ENCODE data around the gene POLR1C. TPM values are rescaled to one million over a fixed set of nuclear protein-coding genes. Genes with fewer than 3 reads are reported as not detected.

POLR1C gene
- total RNA-seq, 1 experiment from 2014 or later: 84.6 TPM

DNA sequence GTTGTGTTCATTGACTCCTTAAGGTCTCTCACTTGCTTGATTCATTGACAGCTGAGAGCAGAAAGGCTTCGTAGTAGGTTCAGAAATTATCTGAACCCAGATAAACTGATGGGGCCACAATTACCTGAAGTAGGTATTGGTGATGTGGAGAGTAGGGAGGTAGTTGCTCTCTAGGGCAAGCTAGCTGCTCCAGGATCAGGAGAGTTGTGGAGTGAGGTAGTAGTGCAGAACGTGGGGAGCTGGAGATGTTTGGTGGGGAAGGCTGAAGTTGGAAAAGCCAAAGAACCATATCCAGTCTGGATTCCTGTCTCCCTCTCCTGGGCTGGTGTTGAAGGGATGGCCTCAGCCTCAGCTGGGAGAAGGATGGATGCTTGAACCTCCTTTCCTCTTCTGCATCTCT lies 23.7 kb upstream of the POLR1C start:
- RAD21 ChIA-PET (ENCODE audit: low non-redundant PET in 1 of 2, low total read pairs in 2 of 2, uncharacterized antibody in 2 of 2, unreplicated experiment in 2 of 2): no interaction called here
- intact Hi-C loops (cut with micrococcal nuclease): no loop called here
- POLR2A ChIA-PET: no interaction called here
- no peaks in the 10 kb centered on the region for H3K9me3 ChIP-seq (ENCODE audit: control insufficient read depth in 1 of 2, insufficient read depth in 1 of 2, low read depth in 1 of 2, low read length in 2 of 2)
- H4K20me1 ChIP-seq (ENCODE audit: insufficient read depth): no peaks in the 10 kb centered on the region
- no peak for DNase-seq (ENCODE audit: low read depth, low spot score)
- no peaks in the 10 kb centered on the region for H3K27me3 ChIP-seq (ENCODE audit: insufficient read depth, low read length)
- H3K36me3 ChIP-seq (ENCODE audit: control insufficient read depth in 1 of 2, insufficient read depth in 2 of 2, low read length in 2 of 2): peaks cover 0 to 12% of the 10 kb centered on the region in 2 experiments; a peak in 2 of 4 replicates
- H3K9me2 ChIP-seq (ENCODE audit: insufficient read depth): no peaks in the 10 kb centered on the region
- H2AFZ ChIP-seq (ENCODE audit: low read depth, low read length, poor library complexity, severe bottlenecking): no peak overlapping the region
- no peak overlapping the region for H3K4me2 ChIP-seq (ENCODE audit: low read length)
- H3K79me2 ChIP-seq (ENCODE audit: insufficient read depth, low read length): peaks cover 52% of the 10 kb centered on the region
- CTCF ChIA-PET: interaction anchor here (0.7 to 2.0 kb wide), 4 partner anchors 8 to 36 kb away, joined by 3 to 6 read pairs (median 4); no protein-coding TSS in a partner anchor
- H3K9ac ChIP-seq (ENCODE audit: low read length): no peak overlapping the region
- TF ChIP-seq, protein P1, sequence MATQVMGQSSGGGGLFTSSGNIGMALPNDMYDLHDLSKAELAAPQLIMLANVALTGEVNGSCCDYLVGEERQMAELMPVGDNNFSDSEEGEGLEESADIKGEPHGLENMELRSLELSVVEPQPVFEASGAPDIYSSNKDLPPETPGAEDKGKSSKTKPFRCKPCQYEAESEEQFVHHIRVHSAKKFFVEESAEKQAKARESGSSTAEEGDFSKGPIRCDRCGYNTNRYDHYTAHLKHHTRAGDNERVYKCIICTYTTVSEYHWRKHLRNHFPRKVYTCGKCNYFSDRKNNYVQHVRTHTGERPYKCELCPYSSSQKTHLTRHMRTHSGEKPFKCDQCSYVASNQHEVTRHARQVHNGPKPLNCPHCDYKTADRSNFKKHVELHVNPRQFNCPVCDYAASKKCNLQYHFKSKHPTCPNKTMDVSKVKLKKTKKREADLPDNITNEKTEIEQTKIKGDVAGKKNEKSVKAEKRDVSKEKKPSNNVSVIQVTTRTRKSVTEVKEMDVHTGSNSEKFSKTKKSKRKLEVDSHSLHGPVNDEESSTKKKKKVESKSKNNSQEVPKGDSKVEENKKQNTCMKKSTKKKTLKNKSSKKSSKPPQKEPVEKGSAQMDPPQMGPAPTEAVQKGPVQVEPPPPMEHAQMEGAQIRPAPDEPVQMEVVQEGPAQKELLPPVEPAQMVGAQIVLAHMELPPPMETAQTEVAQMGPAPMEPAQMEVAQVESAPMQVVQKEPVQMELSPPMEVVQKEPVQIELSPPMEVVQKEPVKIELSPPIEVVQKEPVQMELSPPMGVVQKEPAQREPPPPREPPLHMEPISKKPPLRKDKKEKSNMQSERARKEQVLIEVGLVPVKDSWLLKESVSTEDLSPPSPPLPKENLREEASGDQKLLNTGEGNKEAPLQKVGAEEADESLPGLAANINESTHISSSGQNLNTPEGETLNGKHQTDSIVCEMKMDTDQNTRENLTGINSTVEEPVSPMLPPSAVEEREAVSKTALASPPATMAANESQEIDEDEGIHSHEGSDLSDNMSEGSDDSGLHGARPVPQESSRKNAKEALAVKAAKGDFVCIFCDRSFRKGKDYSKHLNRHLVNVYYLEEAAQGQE (IDR thresholded peaks at IDR 0.05; ENCODE audit: low read depth): no peak
- TF ChIP-seq EZH2 (IDR thresholded peaks at IDR 0.05): no peak
- no peak for ATAC-seq
- H3K4me3 ChIP-seq (replicated peaks in 1 of 2; ENCODE audit: low read depth in 1 of 2, low read length in 2 of 2): no peak overlapping the region
- H3K27ac ChIP-seq (ENCODE audit: low read depth, low read length): no peak overlapping the region
- peaks cover 27 to 53% of the 10 kb centered on the region in 2 experiments for H3K4me1 ChIP-seq (ENCODE audit: control insufficient read depth in 1 of 2, insufficient read depth in 2 of 2, low read length in 2 of 2)
- no TSS peak for BruUV-seq (replicated peaks)

DNA sequence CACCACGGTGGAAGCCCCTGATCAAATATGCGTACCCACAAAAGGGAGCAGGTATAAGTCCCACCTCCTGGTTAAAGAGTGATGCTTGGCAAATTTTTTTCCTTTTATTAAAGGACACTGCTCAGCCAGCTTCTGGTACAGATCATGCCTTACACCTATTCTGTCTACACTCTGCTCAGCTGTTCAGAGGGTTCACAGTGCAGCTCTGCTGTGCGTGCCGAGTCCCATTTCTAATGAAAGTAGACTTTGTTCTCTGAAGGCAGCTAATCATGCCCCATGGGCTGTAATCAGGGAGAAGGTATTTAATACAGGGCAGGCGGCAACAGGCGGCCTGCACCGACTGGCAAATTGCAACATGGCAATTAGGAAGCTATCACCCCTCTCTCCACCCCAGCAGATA lies 23.1 kb upstream of the POLR1C start:
- no peaks in the 10 kb centered on the region for H3K27me3 ChIP-seq (ENCODE audit: insufficient read depth, low read length)
- no peak for DNase-seq (ENCODE audit: low read depth, low spot score)
- no peak overlapping the region for H2AFZ ChIP-seq (ENCODE audit: low read depth, low read length, poor library complexity, severe bottlenecking)
- no peaks in the 10 kb centered on the region for H3K9me3 ChIP-seq (ENCODE audit: control insufficient read depth in 1 of 2, insufficient read depth in 1 of 2, low read depth in 1 of 2, low read length in 2 of 2)
- ATAC-seq: no peak
- H3K4me3 ChIP-seq (replicated peaks in 1 of 2; ENCODE audit: low read depth in 1 of 2, low read length in 2 of 2): no peak overlapping the region
- peaks cover 49% of the 10 kb centered on the region for H3K79me2 ChIP-seq (ENCODE audit: insufficient read depth, low read length)
- intact Hi-C loops (cut with micrococcal nuclease): no loop called here
- H3K36me3 ChIP-seq (ENCODE audit: control insufficient read depth in 1 of 2, insufficient read depth in 2 of 2, low read length in 2 of 2): peaks cover under 1 to 17% of the 10 kb centered on the region in 2 experiments; a peak in 3 of 4 replicates
- H3K4me2 ChIP-seq (ENCODE audit: low read length): no peak overlapping the region
- no peak overlapping the region for H3K27ac ChIP-seq (ENCODE audit: low read depth, low read length)
- H3K9ac ChIP-seq (ENCODE audit: low read length): peak overlapping the region; percentile 11; the same call in 1 of the 2 replicates
- RAD21 ChIA-PET (ENCODE audit: low non-redundant PET in 1 of 2, low total read pairs in 2 of 2, uncharacterized antibody in 2 of 2, unreplicated experiment in 2 of 2): no interaction called here
- POLR2A ChIA-PET: interaction anchor here (1.3 kb wide), 1 partner anchor 14 kb away, joined by 5 read pairs; no protein-coding TSS in a partner anchor
- CTCF ChIA-PET: interaction anchor here (0.6 to 3.1 kb wide), 6 partner anchors 12 to 158 kb away, joined by 3 to 24 read pairs (median 6); no protein-coding TSS in a partner anchor
- no peaks in the 10 kb centered on the region for H4K20me1 ChIP-seq (ENCODE audit: insufficient read depth)
- no peaks in the 10 kb centered on the region for H3K9me2 ChIP-seq (ENCODE audit: insufficient read depth)
- peaks cover 27 to 50% of the 10 kb centered on the region in 2 experiments for H3K4me1 ChIP-seq (ENCODE audit: control insufficient read depth in 1 of 2, insufficient read depth in 2 of 2, low read length in 2 of 2)
- no TSS peak for BruUV-seq (replicated peaks)
- no peak for TF ChIP-seq SIN3A (IDR thresholded peaks at IDR 0.05; ENCODE audit: low read depth)
- TF ChIP-seq, protein P2, sequence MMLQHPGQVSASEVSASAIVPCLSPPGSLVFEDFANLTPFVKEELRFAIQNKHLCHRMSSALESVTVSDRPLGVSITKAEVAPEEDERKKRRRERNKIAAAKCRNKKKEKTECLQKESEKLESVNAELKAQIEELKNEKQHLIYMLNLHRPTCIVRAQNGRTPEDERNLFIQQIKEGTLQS (IDR thresholded peaks at IDR 0.05): no peak
- TF ChIP-seq TCF7L2 (IDR thresholded peaks at IDR 0.05; ENCODE audit: borderline replicate concordance, extremely low read depth, insufficient read depth, insufficient read length): no peak
- TF ChIP-seq JUND (IDR thresholded peaks at IDR 0.05): no peak
- TF ChIP-seq ZFX (IDR thresholded peaks at IDR 0.05): no peak
- no peak for TF ChIP-seq EGR1 (IDR thresholded peaks at IDR 0.05; ENCODE audit: low read depth)
- no peak for TF ChIP-seq ZNF274 (IDR thresholded peaks at IDR 0.05; ENCODE audit: low read depth, low read length)
- TF ChIP-seq FOSL1 (IDR thresholded peaks at IDR 0.05; ENCODE audit: low read depth): no peak
- no peak for TF ChIP-seq EZH2 (IDR thresholded peaks at IDR 0.05)
- TF ChIP-seq, protein P3, sequence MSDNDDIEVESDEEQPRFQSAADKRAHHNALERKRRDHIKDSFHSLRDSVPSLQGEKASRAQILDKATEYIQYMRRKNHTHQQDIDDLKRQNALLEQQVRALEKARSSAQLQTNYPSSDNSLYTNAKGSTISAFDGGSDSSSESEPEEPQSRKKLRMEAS (IDR thresholded peaks at IDR 0.05): no peak
- TF ChIP-seq POLR2A (IDR thresholded peaks at IDR 0.05; ENCODE audit: borderline replicate concordance, extremely low read depth, insufficient read depth, insufficient read length): no peak
- TF ChIP-seq, protein P4, sequence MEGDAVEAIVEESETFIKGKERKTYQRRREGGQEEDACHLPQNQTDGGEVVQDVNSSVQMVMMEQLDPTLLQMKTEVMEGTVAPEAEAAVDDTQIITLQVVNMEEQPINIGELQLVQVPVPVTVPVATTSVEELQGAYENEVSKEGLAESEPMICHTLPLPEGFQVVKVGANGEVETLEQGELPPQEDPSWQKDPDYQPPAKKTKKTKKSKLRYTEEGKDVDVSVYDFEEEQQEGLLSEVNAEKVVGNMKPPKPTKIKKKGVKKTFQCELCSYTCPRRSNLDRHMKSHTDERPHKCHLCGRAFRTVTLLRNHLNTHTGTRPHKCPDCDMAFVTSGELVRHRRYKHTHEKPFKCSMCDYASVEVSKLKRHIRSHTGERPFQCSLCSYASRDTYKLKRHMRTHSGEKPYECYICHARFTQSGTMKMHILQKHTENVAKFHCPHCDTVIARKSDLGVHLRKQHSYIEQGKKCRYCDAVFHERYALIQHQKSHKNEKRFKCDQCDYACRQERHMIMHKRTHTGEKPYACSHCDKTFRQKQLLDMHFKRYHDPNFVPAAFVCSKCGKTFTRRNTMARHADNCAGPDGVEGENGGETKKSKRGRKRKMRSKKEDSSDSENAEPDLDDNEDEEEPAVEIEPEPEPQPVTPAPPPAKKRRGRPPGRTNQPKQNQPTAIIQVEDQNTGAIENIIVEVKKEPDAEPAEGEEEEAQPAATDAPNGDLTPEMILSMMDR (IDR thresholded peaks at IDR 0.05 in 2 of 3, conservative IDR thresholded peaks at IDR 0.05 in 1 of 3; ENCODE audit: borderline replicate concordance in 1 of 3, insufficient read depth in 1 of 3, low read depth in 2 of 3, low read length in 2 of 3): no peak
- TF ChIP-seq SRF (IDR thresholded peaks at IDR 0.05; ENCODE audit: low read depth): no peak
- TF ChIP-seq YY1 (IDR thresholded peaks at IDR 0.05; ENCODE audit: extremely low read depth, insufficient replicate concordance, low read depth, low read length): no peak
- TF ChIP-seq POLR2AphosphoS5 (IDR thresholded peaks at IDR 0.05; ENCODE audit: low read depth, low read length): no peak

Measured in HCT116 (cell line).